GM19328 (cell line): ENCODE data around the gene TMEM156.
"Not testable (repeated sequence)": the region's sequence is repeated elsewhere in the genome, so short reads cannot be mapped to it uniquely, and the experiment has no call there.

ENCODE experiments used
- ATAC-seq: cut with Tn5 transposase; IDR thresholded peaks from one replicate; pipeline ENCODE4 v1.9.1; 2021; ENCODE audit warnings: mild to moderate bottlenecking, moderate library complexity; ENCODE audit not compliant: unreplicated experiment

TMEM156 gene

DNA sequence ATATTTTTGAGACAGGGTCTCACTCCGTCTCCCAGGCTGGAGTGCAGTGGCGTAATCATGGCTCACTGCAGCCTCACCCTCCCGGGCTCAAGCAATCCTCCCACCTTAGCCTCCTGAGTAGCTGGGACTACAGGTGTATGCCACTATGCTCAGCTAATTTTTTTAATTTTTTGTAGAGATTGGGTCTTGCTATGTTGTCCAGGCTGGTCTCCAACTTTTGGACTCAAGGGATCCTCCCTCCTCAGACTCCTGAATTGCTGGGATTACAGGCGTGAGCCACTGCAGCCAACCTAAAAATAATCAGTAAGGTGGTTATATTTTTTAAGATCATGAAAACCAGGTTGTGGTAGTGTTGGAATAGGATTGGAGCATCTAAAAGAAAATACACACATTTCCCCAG, 38.1 kb downstream of the TMEM156 start:
- no peak for ATAC-seq

DNA sequence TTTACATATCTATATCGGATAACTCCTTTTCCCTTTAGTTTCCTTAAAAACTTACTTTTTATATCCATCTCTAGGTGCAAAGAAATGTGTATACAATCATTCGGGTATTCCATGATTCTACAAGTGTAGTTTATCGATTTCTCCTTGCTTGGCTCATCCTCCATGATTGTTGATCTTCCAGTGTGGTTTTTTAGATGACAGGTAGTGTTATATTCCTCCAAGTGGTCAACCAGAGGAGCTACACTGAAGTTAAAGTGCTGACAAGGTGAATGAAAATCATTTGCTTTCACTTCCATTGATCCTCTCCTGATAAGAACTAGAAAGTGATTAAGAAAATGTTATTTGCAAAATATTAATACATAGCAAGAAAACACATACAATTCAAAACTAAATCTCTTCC, 38.5 kb downstream of the TMEM156 start:
- no peak for ATAC-seq

DNA sequence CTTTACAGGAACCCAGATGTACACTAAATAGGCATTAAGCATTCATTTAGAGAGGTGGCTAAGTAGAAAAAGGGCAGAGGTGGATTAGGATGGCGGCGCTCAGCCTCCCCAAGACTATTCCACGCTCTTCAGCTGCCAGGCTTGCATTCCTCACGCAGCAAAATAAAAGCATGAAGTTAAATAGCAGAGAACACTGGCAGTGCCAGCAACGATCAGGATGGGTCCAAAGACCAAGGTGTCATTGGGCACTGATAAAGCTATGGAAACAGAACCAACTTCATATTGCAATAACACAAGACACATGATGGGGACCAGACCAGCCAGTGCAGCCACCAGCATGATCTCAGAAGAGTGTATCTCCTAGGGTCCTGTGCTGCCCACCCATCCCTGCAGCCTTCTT, 42.0 kb downstream of the TMEM156 start:
- ATAC-seq = no peak

DNA sequence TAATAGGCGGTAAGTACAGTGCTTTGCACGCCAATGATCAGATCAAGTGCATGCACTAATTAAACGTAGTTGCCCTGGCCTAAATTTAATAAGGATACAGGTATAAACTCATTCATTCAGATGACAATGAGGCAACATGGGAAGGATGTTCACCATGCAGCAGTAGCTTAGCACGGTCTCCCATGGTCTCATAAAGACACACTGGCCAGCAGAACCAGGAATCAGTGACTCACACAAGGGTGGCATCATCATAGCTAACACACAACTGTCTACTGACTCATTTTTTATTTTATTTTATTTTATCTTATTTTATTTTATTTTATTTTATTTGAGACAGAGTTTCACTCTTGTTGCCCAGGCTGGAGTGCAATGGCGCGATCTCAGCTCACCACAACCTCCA, 42.7 kb downstream of the TMEM156 start:
- ATAC-seq = no peak

DNA sequence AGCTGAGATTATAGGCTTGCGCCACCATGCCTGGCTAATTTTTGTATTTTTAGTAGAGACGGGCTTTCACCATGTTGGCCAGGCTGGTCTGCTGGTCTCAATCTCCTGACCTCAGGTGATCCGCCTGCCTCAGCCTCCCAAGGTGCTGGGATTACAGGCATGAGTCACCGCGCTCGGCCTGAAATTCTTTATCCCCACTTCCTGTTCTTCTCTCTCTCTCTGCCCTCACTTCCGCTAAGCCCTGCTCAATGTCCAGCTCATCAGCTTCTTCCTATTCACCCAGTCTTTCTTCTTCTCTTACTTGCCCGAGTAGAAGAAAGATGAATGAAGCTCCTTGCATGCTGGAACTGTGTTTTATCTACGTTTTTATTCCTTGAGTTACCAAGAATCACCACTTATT, 43.9 kb downstream of the TMEM156 start:
- ATAC-seq = not testable (repeated sequence)

DNA sequence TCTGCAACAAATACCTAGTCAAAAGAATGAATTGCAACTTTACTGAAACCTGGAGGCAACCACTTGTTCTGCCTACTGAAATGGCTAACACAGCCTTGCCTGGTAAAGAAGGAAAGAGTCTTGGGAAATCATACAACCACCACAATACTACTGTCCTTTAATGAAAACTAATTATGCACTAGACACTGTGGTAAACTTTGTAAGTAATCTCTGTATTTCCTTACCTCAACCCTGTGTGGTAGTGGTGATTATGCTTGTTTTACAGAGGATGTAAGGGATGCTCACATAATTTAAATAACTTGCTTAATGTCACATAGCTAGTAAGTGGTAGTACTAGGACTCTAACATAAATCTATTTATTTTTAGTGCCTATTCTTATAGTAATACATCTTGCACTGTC, 44.7 kb downstream of the TMEM156 start:
- ATAC-seq = no peak

DNA sequence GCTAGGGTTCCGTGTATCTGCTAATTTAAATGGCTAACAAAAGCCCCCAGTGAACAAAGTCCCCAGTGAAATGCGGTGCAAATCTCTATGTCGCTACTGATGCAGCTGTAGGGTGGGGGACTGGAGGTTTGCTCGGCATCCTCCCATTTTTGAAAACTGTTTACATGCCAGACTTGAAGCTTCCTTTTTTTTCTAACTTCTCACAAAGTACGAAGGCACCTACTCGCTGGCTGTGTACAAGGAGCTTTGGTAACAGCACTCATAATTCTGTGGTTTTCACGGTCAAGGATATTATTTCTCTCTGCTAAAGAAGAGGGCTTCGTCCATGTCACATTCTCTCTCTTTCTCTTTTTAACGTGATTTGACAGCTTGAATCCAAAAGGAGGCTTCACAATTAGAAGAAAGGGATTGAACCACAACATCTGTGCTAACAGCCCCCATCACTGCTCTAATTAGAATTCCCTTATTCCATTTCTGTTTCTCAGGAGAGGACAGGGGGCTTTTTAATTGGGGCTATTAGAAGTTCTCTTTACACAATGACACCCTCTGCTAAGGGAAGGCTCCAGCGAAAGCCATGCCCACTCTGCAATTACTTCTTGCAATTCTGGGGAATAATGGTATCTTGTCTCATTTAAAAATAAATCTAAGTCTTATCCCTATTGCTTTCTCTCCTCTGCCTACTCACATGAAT, 46.7 kb downstream of the TMEM156 start:
- no peak for ATAC-seq

DNA sequence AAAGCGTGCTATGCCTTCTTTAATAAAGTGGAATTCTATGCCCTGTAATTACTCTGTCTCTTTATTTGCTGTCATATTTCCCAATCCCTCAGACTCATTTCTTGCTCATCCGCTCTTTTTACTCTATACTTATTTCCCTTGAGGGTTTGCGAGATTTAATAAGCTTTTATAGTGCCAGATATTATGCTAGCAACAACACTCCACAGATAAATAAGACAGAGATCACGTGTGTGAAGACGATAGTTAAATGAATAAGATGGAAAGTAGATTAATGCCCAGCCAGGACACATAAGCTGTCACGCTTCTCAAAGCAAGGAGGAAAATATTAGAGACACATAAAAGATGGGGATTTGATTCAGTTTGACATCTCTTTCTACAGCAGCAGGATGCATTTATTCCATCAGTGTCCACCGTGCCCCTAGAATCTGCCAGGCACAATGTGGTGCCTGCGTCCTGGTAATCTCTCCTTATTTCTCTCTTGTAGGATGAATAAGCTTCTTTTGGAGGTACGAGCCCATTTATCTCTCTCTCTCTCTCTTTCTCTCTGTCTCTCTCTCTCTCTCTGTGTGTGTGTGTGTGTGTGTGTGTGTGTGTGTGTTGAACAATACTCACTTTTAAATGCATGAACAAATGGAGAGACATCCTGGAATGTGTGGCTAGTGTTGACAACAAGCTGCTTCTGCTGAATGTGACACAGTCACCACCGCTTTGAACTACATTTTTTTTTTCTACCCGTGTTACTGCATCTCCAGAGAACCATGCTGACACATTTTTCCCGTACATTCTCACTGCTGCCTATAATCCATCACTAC, 48.2 kb downstream of the TMEM156 start:
- no peak for ATAC-seq

DNA sequence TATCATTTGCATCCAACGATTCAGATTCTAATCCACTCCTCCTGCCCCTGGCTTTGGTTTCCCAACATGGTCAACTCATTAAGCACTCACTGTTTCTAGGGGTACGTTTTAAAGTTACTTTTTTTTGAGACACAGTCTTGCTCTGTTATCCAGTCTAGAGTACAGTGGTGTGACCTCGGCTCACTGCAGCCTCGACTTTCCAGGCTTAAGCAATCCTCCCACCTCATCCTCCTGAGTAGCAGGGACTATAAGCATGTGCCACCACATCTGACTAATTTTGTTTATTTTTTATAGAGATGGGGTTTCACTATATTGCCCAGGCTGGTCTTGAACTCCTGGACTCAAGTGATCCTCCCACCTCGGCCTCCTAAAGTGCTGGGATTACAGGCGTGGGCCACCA, 48.9 kb downstream of the TMEM156 start:
- no peak for ATAC-seq

DNA sequence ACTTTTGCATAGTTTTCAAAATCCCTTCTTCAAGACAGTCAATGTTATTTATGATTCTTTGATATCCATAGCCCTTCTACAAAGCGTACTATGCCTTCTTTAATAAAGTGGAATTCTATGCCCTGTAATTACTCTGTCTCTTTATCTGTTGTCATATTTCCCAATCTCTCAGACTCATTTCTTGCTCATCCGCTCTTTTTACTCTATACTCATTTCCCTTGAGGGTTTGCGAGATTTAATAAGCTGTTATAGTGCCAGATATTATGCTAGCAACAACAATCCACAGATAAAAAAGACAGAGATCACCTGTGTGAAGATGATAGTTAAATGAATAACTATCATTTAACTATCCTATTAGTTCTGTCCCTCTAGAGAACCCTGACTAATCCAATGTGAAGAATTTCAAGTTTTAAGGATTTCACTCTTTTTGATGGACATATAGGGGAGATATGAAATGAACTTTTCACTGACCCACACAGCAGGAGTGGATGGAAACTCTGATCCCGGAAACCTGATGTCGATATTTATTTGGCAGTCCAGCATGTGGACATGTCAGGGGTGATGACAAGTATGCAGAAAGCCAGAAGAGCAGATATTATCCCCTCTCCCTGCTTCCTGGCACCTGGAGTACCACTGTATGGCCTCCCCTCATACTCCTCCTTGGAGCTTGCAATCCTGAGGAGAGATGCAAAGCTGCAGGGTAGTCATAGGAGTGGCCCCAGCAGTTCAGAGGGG, 49.7 kb downstream of the TMEM156 start:
- ATAC-seq = no peak

DNA sequence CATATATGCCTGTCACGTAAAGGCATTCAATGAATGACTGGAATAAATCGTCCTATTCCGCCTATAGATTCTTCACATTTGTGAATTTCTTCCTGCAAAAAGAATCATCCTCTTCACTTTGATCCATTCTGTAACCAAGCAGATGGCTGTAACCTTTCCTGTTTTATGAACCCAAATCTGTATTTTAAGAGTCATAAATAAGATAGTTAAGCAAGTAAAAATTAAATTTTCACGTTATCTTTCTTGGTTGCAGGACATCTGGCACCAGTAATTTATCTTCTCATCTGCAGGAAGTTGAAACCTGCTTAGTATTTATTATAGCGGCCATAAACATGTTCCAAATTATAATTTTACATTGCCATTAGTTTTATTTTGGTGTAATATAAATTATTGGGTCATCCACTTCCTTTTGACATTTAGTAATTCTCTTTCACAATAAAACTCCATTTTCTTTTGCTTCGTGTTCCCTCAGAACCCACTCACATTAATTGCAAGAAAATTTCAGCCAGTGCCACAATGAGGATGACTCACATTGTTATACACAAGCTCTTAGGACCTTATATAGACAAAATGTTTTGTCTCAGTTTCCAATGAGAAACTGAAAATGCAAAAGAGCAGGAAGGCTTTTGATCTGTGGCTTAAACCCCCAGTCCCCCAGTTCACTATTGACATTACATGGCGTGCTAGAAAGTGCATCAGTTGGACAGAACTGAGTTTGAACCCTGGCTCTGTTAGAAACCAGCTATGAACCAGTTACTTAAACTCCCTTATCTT, 51.1 kb downstream of the TMEM156 start:
- no peak for ATAC-seq

DNA sequence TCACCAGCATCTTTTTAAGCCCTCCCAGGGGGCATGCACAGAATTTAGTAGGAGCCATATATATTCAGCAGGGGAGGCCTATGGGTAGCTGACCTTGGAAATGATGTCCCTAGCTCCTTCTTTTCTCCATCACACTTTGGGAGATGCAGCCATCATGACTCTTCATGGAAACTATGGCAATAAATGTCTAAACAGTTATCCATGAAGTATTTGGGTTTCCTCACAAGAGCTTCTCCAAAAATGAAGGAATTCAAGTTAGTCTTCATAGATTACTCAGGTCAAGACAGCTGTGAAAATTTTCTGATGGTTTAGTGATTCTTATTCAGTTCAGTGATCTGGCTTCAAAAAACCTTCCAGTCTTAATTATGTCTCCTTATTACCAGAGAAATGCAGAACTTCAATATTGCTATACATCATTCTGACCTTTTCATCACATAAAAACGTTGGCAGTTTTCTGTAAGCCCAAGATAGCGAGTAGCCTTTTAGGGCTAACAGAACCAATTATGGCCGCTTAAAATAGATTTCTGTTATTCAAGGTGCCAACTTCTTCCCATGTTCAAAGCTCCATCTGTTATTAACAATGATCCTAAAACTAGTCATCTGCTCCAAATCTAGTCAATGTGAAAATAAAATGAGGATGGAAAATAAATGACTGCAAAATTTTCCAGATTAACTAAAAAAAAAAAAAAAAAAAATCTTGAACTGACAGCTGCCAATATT, 52.5 kb downstream of the TMEM156 start:
- no peak for ATAC-seq

DNA sequence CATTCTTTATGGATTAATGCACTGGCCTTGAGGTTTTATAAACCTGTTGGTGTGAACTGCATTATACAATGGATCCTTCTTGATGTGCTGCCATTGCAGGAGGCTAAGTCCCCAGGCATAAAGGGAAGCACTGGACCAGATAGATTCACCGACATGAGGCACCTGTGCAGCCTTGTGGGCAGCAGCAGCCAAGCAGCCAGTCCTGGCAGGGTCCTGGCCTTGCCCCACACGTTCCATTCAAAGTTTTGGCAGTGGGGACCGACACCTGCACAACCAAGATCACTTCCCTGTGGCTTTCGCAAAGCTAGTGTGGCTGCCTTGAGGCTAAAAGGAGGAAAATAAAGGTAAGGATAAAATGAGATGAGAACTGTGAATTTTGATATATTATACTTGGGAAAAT, 53.1 kb downstream of the TMEM156 start:
- no peak for ATAC-seq

DNA sequence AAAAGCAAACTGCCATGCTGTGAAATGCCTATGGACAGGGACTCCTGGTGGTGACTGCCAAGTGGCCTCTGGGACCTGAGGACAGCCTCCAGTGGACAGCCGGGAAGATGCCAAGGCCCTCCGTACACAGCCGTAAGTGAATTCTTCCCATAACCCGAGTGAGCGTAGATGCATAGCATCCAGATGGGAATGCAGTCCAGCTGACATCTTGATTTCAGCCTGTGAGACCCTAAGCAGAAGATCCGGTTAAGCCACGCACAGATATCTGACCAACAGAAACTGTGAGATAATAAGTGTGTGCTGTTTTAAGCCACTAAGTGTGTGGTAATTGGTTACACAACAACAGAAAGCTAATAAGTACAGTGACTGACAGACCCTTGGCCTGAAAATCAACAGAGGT, 55.9 kb downstream of the TMEM156 start:
- ATAC-seq = no peak

DNA sequence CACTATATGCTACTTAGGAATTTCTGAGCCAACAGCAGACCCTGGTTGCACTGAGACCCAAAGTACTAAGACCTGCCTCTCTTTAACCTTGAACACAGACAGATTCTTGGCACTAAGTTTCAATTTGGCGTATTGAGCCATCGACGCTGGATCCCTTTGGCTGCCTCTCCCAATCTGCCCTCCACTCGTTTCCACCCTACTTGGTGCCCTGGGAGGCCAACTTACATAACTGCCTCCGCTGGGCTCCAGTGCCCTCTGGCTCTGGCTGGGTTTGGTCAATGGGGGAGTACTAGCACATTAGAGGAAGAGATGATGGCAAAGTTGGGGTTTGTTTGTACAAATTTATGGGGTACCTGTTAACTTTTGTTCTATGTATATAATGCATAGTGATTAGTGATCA, 63.5 kb downstream of the TMEM156 start:
- ATAC-seq = no peak

DNA sequence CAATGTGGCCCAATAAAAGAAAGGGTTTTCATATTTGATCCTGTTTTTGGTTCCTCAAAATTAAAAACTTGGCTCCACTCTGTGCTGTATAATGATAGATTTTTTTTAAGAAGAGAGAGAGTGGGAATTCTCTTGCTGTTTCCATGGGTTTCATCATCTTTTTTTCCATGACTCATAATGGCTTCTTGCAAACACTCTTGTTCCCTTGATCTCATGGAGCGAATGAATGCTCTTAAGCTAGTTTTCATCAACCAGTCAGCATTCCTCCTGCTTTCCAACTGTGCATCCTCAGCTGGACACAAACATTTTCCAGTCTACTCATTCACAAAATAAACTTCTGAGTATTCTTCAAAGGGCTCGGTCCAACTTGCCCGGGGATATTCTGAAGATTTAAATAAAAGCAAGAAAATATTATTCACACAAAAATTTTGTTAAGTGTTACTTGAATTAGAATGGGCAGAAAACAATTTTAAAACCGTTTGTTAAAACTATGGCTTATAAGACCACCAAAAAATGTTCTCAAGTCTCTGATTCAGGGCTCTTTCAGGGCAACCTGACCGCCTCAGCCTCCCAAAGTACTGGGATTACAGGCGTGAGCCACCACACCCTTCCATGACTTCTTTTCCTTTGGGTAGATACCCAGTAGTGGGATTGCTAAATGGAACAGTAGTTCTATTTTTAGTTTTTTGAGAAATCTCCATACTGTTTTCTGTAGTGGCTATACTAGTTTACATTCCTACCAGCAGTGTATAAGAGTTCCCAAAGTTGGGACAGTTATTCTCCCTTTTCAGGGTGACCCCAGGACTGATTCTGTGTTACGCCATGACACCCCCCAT, 64.7 kb downstream of the TMEM156 start:
- ATAC-seq = no peak

DNA sequence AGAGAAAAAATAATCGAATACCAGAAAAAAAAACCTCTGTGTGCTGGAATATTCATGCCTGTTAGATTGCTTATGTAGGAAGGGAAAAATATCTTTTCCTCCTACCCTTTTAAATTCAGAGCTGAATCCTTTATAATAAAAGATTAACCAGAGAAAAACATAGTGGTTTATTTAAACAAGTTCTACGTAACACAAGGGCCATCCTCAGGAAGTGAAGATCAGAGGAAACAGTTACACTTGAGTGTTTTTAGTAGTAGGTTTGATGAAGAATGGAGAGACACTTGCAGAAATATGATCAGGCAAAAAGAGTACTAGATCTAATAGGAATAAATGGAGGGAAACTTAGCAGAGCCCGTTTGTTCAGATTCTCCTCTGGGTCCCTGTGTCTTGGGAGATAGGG, 66.3 kb downstream of the TMEM156 start:
- ATAC-seq = no peak

DNA sequence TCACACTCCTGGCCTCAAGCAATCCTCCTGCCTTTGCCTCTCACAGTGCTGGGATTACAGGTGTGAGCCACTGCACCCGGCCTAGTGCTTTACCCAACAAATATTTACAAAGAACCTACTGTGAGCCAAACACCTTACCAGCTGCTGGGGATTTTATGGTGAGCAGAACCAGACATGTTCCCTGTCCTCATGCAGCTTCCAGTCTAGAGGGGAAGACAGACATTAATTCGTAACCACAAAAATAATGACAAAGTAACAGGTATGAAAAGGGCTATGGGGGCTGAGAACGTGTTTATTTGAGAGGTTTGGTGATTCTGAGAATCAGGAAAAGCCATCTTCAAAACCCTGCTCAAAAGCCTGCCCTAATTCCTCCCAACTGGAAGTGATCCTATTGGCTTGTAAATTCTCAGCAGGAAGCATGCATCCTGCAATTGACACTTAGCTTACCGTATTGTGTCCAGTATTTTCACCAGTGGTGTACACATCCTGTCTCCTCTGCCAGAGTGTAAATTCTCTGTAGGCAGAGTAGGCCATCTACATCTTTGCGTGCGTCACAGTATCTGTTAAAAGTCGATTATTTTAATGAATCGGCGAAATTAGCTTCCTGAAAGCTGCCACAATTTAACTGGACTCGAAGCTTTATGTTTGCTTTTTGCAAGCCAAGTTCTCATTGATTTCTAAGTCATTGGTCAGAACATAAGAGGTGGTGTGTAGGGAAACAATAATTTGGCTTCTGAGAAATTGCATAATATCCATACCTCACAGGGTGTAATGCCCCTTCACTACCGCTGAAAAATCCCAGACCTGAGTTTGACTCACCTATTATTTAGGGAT, 67.0 kb downstream of the TMEM156 start:
- no peak for ATAC-seq

DNA sequence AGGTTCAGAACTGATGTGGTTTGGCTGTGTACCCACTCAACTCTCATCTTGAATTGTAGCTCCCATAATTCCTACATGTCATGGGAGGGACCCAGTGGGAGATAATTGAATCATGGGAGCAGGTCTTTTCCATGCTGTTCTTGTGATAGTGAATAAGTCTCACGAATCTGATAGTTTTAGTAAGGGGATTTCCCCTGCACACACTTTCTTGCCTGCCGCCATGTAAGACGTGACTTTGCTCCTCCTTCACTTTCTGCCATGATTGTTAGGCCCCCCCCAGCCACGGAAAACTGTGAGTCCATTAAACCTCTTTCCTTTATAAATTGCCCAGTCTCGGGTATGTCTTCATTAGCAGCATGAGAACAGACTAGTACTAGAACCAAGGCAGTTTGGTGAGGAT, 73.0 kb downstream of the TMEM156 start:
- not testable (repeated sequence) for ATAC-seq
